ENCODE measurements around the gene AMOTL2. TPM values are rescaled to one million over a fixed set of nuclear protein-coding genes. Genes with fewer than 3 reads are reported as not detected.
A peak's percentile ranks its signal among the peaks of the same experiment; 100 is the strongest.

Gene AMOTL2
- total RNA-seq, 4 donors from 2014 or later = 54.5 to 99.0 (median 59.1) TPM

- peak overlapping the region in 1 of 4 donors; percentile 49 for H3K27ac ChIP-seq
Observed at GRCh38 chr3:134407239-134407625, 33.0 kb upstream of the AMOTL2 start.

GRCh38 chr3:134406331-134407238 is 32.3 kb upstream of the AMOTL2 start:
- H3K9me3 ChIP-seq = peaks cover 0 to 11% (median 4%) of the 10 kb centered on the region in 3 donors
- no peak for DNase-seq
- H3K27me3 ChIP-seq = peaks cover 0 to 40% (median 3%) of the 10 kb centered on the region in 4 donors
- no peak for TF ChIP-seq POLR2A (IDR thresholded peaks at IDR 0.05)
- no peak for TF ChIP-seq CTCF (IDR thresholded peaks at IDR 0.05)
- peaks cover 0 to 15% (median 11%) of the 10 kb centered on the region in 3 donors for H3K4me1 ChIP-seq
- H3K27ac ChIP-seq = peak overlapping the region in 2 of 4 donors; percentile 7 to 49
- H3K36me3 ChIP-seq = no peaks in the 10 kb centered on the region
- 15 to 18% methylated on average over 4 to 33 of the region's 64 CpGs for WGBS, 2 donors
- H3K4me3 ChIP-seq = peak overlapping the region; percentile 29 to 70 (median 39)
- intact Hi-C loops (cut with DNase I) = no loop called here

More at GRCh38 chr3:134407239-134407625, 33.0 kb upstream of the AMOTL2 start:
- no peak for DNase-seq
- TF ChIP-seq CTCF (IDR thresholded peaks at IDR 0.05) (no peak), POLR2A (IDR thresholded peaks at IDR 0.05) (no peak)
- peaks cover 0 to 5% (median under 1%) of the 10 kb centered on the region in 3 donors for H3K9me3 ChIP-seq
- no peaks in the 10 kb centered on the region for H3K36me3 ChIP-seq
- H3K4me3 ChIP-seq = peak overlapping the region in 1 of 4 donors; percentile 70
- H3K4me1 ChIP-seq = peaks cover 0 to 15% (median 11%) of the 10 kb centered on the region in 3 donors
- H3K27me3 ChIP-seq = peaks cover 0 to 40% (median 3%) of the 10 kb centered on the region in 4 donors
- 37 to 86% methylated on average over 3 to 4 of the region's 6 CpGs for WGBS, 2 donors
- intact Hi-C loops (cut with DNase I) = no loop called here

- Histone ChIP-seq H3K36me3 (no peaks in the 10 kb centered on the region), H3K4me3 (no peak overlapping the region), H3K27ac (no peak overlapping the region), H3K27me3 (peaks cover 0 to 40% (median 3%) of the 10 kb centered on the region in 4 donors), H3K4me1 (peaks cover 0 to 15% (median 11%) of the 10 kb centered on the region in 3 donors), H3K9me3 (peaks cover 0 to 11% (median 4%) of the 10 kb centered on the region in 3 donors)
- no peak for DNase-seq
- WGBS, 2 donors = 82 to 93% methylated on average over 4 of the region's 4 CpGs
- TF ChIP-seq POLR2A (IDR thresholded peaks at IDR 0.05) (no peak), CTCF (IDR thresholded peaks at IDR 0.05) (no peak)
- intact Hi-C loops (cut with DNase I) = no loop called here
Observed at GRCh38 chr3:134404366-134404885, 30.2 kb upstream of the AMOTL2 start.

DNA sequence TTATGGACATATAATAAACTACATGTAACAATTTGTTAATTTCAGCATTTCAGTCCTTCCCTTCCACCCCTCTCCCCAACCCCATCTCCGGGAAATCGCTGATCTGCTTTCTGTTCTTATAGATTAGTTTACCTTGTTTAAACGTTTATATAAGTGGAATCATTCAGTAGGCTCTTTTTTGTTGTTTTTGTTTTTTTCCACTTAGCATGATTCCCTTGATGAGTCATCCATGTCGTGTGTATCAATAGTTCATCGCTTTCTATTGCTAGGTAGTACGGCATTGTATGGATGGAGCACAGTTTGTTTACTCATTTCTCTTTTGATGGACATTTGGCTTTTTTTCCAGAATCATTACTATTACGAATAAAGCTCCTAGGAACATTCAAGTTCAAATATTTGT is 23.5 kb upstream of the AMOTL2 start:
- peaks cover 0 to 8% (median under 1%) of the 10 kb centered on the region in 3 donors for H3K4me1 ChIP-seq
- TF ChIP-seq CTCF (IDR thresholded peaks at IDR 0.05) = no peak
- no peak for TF ChIP-seq POLR2A (IDR thresholded peaks at IDR 0.05)
- WGBS, 2 donors = 59 to 74% methylated on average over 7 of the region's 7 CpGs
- H3K27me3 ChIP-seq = no peaks in the 10 kb centered on the region
- DNase-seq = no peak
- H3K36me3 ChIP-seq = no peaks in the 10 kb centered on the region
- no peak overlapping the region for H3K27ac ChIP-seq
- peaks cover 0 to 9% (median 4%) of the 10 kb centered on the region in 3 donors for H3K9me3 ChIP-seq
- no peak overlapping the region for H3K4me3 ChIP-seq
- intact Hi-C loops (cut with DNase I) = no loop called here

DNA sequence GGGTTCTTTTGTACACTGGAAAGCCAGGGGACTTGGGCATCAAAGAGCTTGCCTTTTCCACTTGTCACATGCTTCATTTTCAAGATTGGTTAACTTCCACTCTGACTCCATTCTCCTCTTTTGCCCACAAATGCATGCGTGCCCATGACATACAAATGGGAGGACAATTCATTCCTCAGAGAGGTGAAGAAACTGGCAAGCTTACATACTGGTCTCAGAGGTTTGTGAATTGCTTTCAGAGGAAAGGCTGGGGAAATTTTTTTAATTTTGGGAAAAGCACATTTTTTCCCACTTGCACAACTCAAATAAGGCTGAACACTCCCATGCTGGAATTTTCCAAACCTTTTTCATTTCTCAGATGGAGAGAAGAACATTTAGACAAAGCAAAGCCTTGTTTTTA is 20.9 kb upstream of the AMOTL2 start:
- H3K27ac ChIP-seq = no peak overlapping the region
- intact Hi-C loops (cut with DNase I) = no loop called here
- 80 to 93% methylated on average over 1 of the region's 1 CpG for WGBS, 2 donors
- TF ChIP-seq POLR2A (IDR thresholded peaks at IDR 0.05) (no peak), CTCF (IDR thresholded peaks at IDR 0.05) (no peak)
- no peaks in the 10 kb centered on the region for H3K36me3 ChIP-seq
- no peak for DNase-seq
- H3K4me3 ChIP-seq = no peak overlapping the region
- H3K4me1 ChIP-seq = peaks cover 0 to 16% (median 4%) of the 10 kb centered on the region in 3 donors
- no peaks in the 10 kb centered on the region for H3K27me3 ChIP-seq
- H3K9me3 ChIP-seq = peaks cover 0 to under 1% (median 0%) of the 10 kb centered on the region in 3 donors

Measured in esophagus squamous epithelium (tissue), 5 donors.